Gastrocnemius medialis (tissue), 4 donors: ENCODE measurements around the gene FH.

Source experiments
- CTCF ChIP-seq, 5 experiments: fragments of 450-650 bp in 3 of 5; fragments of 200-600 bp in 2 of 5; sonication (generic) in 2 of 5; IDR thresholded peaks in 4 of 5; conservative IDR thresholded peaks in 1 of 5; 1 replicate in 4 of 5; 2 replicates in 1 of 5; pipeline ENCODE4 v1.5.1; 2016 to 2019; ENCODE audit warnings: antibody characterized with exemption in 5 of 5, mild to moderate bottlenecking in 3 of 5, moderate library complexity in 3 of 5
- POLR2A ChIP-seq, 2 donors: fragments of 450-650 bp; IDR thresholded peaks; one replicate each; pipeline ENCODE4 v1.6.1; 2017; ENCODE audit warnings: antibody characterized with exemption in 2 of 2, mild to moderate bottlenecking in 2 of 2, moderate library complexity in 2 of 2

- no peak for TF ChIP-seq POLR2A (IDR thresholded peaks at IDR 0.05)
- no peak for TF ChIP-seq CTCF (IDR thresholded peaks at IDR 0.05 in 4 of 5, conservative IDR thresholded peaks at IDR 0.05 in 1 of 5)
Observed at GRCh38 chr1:241557031-241557430, 37.5 kb upstream of the FH start.
